ENCODE measurements around the gene RALGAPA2. TPM values are rescaled to one million over a fixed set of nuclear protein-coding genes. Genes with fewer than 3 reads are reported as not detected.

RALGAPA2 gene
- total and polyA plus RNA-seq, 2 of the 13 experiments (the other 11 are each of a cell fraction or from before 2014, with no cell fraction given) = 13.8 to 17.7 TPM

DNA sequence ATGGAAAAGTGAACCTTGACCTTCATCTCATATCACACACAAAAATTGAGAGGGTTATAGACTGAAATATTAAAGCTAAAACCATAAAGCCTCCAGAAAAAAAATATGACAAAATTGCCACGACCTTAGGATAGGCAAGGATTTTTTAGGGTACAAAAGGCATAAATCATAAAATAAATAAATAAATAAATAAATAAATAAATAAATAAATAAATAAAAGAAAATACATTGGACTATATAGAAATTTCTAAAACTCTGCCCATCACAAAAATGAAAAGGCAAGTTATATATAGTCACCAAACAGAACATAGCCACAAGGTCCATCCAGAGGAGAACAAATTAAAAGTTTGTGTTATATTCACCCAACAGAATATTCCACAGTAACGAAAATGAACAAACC lies 235.9 kb downstream of the RALGAPA2 start:
- no peak overlapping the region for H3K4me2 ChIP-seq (ENCODE audit: low read depth, low read length)
- POLR2A ChIA-PET = no interaction called here
- FAIRE-seq (no peak), ATAC-seq (no peak), DNase-seq (ENCODE audit: low spot score) (no peak)
- 76% methylated on average over 2 of the region's 2 CpGs for WGBS (ENCODE audit: low lambda C conversion rate)
- no peak overlapping the region for H3K9ac ChIP-seq (ENCODE audit: insufficient read depth, low read depth, low read length)
- H3K4me1 ChIP-seq (ENCODE audit: insufficient read depth, low read length) = no peaks in the 10 kb centered on the region
- no peaks in the 10 kb centered on the region for H3K79me2 ChIP-seq (ENCODE audit: insufficient read depth, low read length)
- CTCF ChIA-PET (ENCODE audit: low intra/inter-chr PET ratio, low total read pairs) = no interaction called here
- in situ Hi-C loops (cut with HindIII; ENCODE audit: extremely low pct_ligation_motif_present, low pct_unique_long_range_greater_than_20kb) (no loop called here), intact Hi-C loops (cut with micrococcal nuclease; ENCODE audit: unreplicated experiment) (no loop called here)
- TF ChIP-seq ZMYM2 (CRISPR knock-in tag; IDR thresholded peaks at IDR 0.05) (no peak), NFE2L2 (IDR thresholded peaks at IDR 0.05; ENCODE audit: low read length) (no peak), MATR3 (CRISPR knock-in tag; IDR thresholded peaks at IDR 0.05) (no peak), DBP (CRISPR knock-in tag; IDR thresholded peaks at IDR 0.05; ENCODE audit: not compliant biosample characterization) (no peak), CENPT (CRISPR knock-in tag; IDR thresholded peaks at IDR 0.05; ENCODE audit: low read depth) (no peak), ZKSCAN8 (CRISPR knock-in tag; IDR thresholded peaks at IDR 0.05; ENCODE audit: borderline replicate concordance) (no peak), AHR (CRISPR knock-in tag; IDR thresholded peaks at IDR 0.05) (no peak), NPAS2 (CRISPR knock-in tag; IDR thresholded peaks at IDR 0.05; ENCODE audit: borderline replicate concordance) (no peak), PHF8 (CRISPR knock-in tag; IDR thresholded peaks at IDR 0.05) (no peak), MIER2 (CRISPR knock-in tag; IDR thresholded peaks at IDR 0.05) (no peak), HOXA3 (CRISPR knock-in tag; IDR thresholded peaks at IDR 0.05) (no peak), LBX2 (CRISPR knock-in tag; IDR thresholded peaks at IDR 0.05; ENCODE audit: borderline replicate concordance) (no peak)
- TF ChIP-seq, protein P1, sequence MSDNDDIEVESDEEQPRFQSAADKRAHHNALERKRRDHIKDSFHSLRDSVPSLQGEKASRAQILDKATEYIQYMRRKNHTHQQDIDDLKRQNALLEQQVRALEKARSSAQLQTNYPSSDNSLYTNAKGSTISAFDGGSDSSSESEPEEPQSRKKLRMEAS (IDR thresholded peaks at IDR 0.05) = no peak
- TF ChIP-seq, protein P2, sequence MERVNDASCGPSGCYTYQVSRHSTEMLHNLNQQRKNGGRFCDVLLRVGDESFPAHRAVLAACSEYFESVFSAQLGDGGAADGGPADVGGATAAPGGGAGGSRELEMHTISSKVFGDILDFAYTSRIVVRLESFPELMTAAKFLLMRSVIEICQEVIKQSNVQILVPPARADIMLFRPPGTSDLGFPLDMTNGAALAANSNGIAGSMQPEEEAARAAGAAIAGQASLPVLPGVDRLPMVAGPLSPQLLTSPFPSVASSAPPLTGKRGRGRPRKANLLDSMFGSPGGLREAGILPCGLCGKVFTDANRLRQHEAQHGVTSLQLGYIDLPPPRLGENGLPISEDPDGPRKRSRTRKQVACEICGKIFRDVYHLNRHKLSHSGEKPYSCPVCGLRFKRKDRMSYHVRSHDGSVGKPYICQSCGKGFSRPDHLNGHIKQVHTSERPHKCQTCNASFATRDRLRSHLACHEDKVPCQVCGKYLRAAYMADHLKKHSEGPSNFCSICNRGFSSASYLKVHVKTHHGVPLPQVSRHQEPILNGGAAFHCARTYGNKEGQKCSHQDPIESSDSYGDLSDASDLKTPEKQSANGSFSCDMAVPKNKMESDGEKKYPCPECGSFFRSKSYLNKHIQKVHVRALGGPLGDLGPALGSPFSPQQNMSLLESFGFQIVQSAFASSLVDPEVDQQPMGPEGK (CRISPR knock-in tag; IDR thresholded peaks at IDR 0.05) = no peak
- TF ChIP-seq, protein P3, sequence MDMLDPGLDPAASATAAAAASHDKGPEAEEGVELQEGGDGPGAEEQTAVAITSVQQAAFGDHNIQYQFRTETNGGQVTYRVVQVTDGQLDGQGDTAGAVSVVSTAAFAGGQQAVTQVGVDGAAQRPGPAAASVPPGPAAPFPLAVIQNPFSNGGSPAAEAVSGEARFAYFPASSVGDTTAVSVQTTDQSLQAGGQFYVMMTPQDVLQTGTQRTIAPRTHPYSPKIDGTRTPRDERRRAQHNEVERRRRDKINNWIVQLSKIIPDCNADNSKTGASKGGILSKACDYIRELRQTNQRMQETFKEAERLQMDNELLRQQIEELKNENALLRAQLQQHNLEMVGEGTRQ (IDR thresholded peaks at IDR 0.05; ENCODE audit: low read depth, low read length) = no peak
- TF ChIP-seq, protein P3 (CRISPR knock-in tag; IDR thresholded peaks at IDR 0.05; ENCODE audit: borderline replicate concordance) = no peak
- H4K20me1 ChIP-seq (ENCODE audit: insufficient read depth, low read length) = no peaks in the 10 kb centered on the region
- no peak overlapping the region for H3K27ac ChIP-seq (ENCODE audit: extremely low read length, insufficient read depth, low read length)
- no TSS peak for BruUV-seq (replicated peaks)
- H3K36me3 ChIP-seq (replicated peaks in 1 of 2; ENCODE audit: control insufficient read depth in 1 of 2, insufficient read depth in 2 of 2, low read length in 2 of 2) = peaks cover 0 to 2% of the 10 kb centered on the region in 2 experiments; a peak in 1 of 5 replicates
- H3K4me3 ChIP-seq (replicated peaks in 1 of 3; ENCODE audit: insufficient read depth in 1 of 3, low read depth in 2 of 3, low read length in 3 of 3) = no peak overlapping the region
- H3K27me3 ChIP-seq (ENCODE audit: control insufficient read depth in 1 of 2, insufficient read depth in 2 of 2, low read length in 2 of 2) = no peaks in the 10 kb centered on the region
- H3K9me3 ChIP-seq (ENCODE audit: low read length) = no peaks in the 10 kb centered on the region
- H2AFZ ChIP-seq (ENCODE audit: low read length) = no peak overlapping the region

All from HepG2 (cell line).